DOHH2 (cell line): ENCODE data around the gene SCNN1A.

Experiments used
- H3F3A ChIP-seq: fragments of 200-600 bp; sonication (generic), shearing (Covaris generic); 2 replicates; pipeline ENCODE4 v1.6.0; 2016; ENCODE audit warnings: antibody characterized with exemption, mild to moderate bottlenecking; ENCODE audit not compliant: control insufficient read depth, insufficient read depth
- H3K27ac ChIP-seq: fragments of 200-600 bp; sonication (generic); 2 replicates; pipeline ENCODE4 v1.5.1; 2014; ENCODE audit warnings: low read depth, mild to moderate bottlenecking, low read length, moderate library complexity
- H3K27me3 ChIP-seq: fragments of 200-600 bp; sonication (generic); 2 replicates; pipeline ENCODE4 v1.6.1; 2014; ENCODE audit warnings: mild to moderate bottlenecking, low read length, mixed read lengths; ENCODE audit not compliant: control insufficient read depth
- H3K36me3 ChIP-seq: fragments of 200-600 bp; sonication (generic); 2 replicates; pipeline ENCODE4 v1.6.1; 2014; ENCODE audit warnings: mild to moderate bottlenecking, low read length, moderate library complexity, mixed read lengths; ENCODE audit not compliant: control insufficient read depth
- H3K4me1 ChIP-seq: fragments of 200-600 bp; sonication (generic); 2 replicates; pipeline ENCODE4 v1.6.1; 2014; ENCODE audit warnings: mild to moderate bottlenecking, low read length, mixed read lengths; ENCODE audit not compliant: control insufficient read depth
- H3K4me2 ChIP-seq: fragments of 200-600 bp; sonication (generic); 2 replicates; pipeline ENCODE4 v1.6.0; 2014; ENCODE audit warnings: mild to moderate bottlenecking, low read length, moderate library complexity
- H3K4me3 ChIP-seq: fragments of 200-600 bp; sonication (generic); 2 replicates; pipeline ENCODE4 v1.5.1; 2014; ENCODE audit warnings: mild to moderate bottlenecking, low read length, mixed read lengths
- H3K79me2 ChIP-seq: fragments of 200-600 bp; sonication (generic); 2 replicates; pipeline ENCODE4 v1.6.1; 2014; ENCODE audit warnings: mild to moderate bottlenecking, low read length, mixed read lengths; ENCODE audit not compliant: control insufficient read depth
- H3K9me2 ChIP-seq: fragments of 200-600 bp; sonication (generic); replicated peaks from 2 replicates; pipeline ENCODE4 v1.6.1; 2014; ENCODE audit warnings: mild to moderate bottlenecking, low read length, mixed read lengths; ENCODE audit not compliant: control insufficient read depth
- H3K9me3 ChIP-seq: fragments of 200-600 bp; sonication (generic); 2 replicates; pipeline ENCODE4 v1.6.1; 2014; ENCODE audit warnings: antibody characterized with exemption, low read length, mixed read lengths; ENCODE audit not compliant: control insufficient read depth, insufficient read depth
- H4K20me1 ChIP-seq: fragments of 200-600 bp; sonication (generic); 2 replicates; pipeline ENCODE4 v1.6.0; 2014; ENCODE audit warnings: low read depth, mild to moderate bottlenecking, antibody characterized with exemption, low read length, moderate library complexity; ENCODE audit not compliant: control insufficient read depth, insufficient read depth
- EZH2phosphoT487 ChIP-seq: fragments of 200-600 bp; sonication (generic); IDR thresholded peaks from 2 replicates; pipeline ENCODE4 v1.6.1; 2017; ENCODE audit warnings: borderline replicate concordance, mild to moderate bottlenecking, antibody characterized with exemption, low read length, moderate library complexity, mixed read lengths
- TF ChIP-seq, protein P1 (sequence below): fragments of 200-600 bp; sonication (generic); IDR thresholded peaks from one replicate; pipeline ENCODE4 v1.5.1; 2014; ENCODE audit warnings: antibody characterized with exemption, mild to moderate bottlenecking, low read depth, low read length; ENCODE audit not compliant: poor library complexity, severe bottlenecking

Gene SCNN1A

DNA sequence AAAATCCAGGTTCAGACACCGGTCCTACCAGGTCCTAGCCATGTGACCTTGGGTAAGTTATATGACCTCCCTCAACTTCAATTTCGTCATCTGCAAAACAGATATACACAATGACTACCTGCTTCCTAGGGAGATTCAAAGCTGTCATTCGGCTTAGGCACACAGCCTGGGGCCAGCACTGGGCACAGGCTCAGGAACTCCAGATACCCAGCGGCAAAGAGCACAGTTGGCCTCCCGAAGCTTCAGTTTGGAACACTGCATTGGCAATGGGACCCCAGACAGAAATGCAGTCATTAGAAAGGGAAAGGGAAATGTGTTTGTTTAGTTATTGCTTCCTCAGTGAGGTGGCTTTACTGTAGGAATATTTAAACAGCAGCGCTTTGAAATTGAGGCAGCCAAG, 53.5 kb downstream of the SCNN1A start:
- H3K4me3 ChIP-seq: no peak overlapping the region
- TF ChIP-seq, protein P1, sequence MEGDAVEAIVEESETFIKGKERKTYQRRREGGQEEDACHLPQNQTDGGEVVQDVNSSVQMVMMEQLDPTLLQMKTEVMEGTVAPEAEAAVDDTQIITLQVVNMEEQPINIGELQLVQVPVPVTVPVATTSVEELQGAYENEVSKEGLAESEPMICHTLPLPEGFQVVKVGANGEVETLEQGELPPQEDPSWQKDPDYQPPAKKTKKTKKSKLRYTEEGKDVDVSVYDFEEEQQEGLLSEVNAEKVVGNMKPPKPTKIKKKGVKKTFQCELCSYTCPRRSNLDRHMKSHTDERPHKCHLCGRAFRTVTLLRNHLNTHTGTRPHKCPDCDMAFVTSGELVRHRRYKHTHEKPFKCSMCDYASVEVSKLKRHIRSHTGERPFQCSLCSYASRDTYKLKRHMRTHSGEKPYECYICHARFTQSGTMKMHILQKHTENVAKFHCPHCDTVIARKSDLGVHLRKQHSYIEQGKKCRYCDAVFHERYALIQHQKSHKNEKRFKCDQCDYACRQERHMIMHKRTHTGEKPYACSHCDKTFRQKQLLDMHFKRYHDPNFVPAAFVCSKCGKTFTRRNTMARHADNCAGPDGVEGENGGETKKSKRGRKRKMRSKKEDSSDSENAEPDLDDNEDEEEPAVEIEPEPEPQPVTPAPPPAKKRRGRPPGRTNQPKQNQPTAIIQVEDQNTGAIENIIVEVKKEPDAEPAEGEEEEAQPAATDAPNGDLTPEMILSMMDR: no peak
- TF ChIP-seq EZH2phosphoT487: no peak
- no peaks in the 10 kb centered on the region for H3K9me3 ChIP-seq
- H3K36me3 ChIP-seq: no peaks in the 10 kb centered on the region; the same call in 1 of the 2 replicates
- peaks cover 14% of the 10 kb centered on the region for H3K27me3 ChIP-seq
- H3F3A ChIP-seq: no peaks in the 10 kb centered on the region
- peaks cover 28% of the 10 kb centered on the region for H3K4me1 ChIP-seq
- H3K4me2 ChIP-seq: no peak overlapping the region
- H3K9me2 ChIP-seq: no peaks in the 10 kb centered on the region
- H4K20me1 ChIP-seq: no peaks in the 10 kb centered on the region
- H3K27ac ChIP-seq: no peak overlapping the region
- no peaks in the 10 kb centered on the region for H3K79me2 ChIP-seq

DNA sequence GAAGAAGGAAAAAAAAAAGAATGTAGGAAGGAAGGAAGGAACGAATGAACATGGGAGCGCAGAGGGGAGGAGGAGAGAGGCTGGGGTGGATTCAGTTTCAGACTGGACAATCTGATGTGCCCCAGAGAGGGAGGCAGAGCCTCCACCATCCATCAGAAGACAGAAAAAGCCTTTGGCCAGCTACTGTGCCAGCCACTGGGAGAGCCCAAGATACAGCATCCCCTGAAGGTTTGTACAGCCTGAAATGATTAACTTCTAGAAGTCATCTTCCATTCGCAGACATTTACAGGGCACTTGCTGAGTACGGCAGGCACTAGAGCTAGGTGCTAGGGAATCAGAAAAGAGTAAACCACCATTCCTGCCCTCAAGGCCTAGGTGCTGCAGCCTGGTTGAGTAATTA, 55.9 kb downstream of the SCNN1A start:
- TF ChIP-seq, protein P1: no peak
- TF ChIP-seq EZH2phosphoT487: no peak
- Histone ChIP-seq H3K36me3 (no peaks in the 10 kb centered on the region), H3K4me3 (no peak overlapping the region), H3K9me2 (no peaks in the 10 kb centered on the region), H3K27me3 (peaks cover 17% of the 10 kb centered on the region), H3F3A (no peaks in the 10 kb centered on the region), H4K20me1 (no peaks in the 10 kb centered on the region), H3K27ac (no peak overlapping the region), H3K4me2 (no peak overlapping the region), H3K4me1 (peaks cover 18% of the 10 kb centered on the region), H3K9me3 (no peaks in the 10 kb centered on the region), H3K79me2 (no peaks in the 10 kb centered on the region)

DNA sequence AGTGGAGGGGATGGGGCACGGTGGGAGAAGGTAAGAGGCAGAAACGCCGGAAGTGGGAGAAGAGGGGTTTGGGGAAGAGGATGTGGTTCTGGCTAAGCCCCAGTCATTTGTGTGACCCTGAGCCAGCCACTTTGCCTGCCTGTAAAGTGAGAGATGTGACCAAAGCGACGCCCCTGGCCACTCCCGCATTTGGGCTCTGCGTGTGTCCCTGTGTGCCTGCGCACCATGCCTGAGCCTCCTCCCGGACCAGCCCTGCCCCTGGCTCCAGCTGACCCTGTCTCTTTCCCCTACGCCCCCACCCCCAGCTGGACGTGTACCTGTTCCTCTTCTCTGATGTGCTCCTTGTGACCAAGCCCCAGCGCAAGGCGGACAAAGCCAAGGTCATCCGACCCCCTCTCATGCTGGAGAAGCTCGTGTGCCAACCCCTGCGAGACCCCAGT, 56.9 kb downstream of the SCNN1A start:
- Histone ChIP-seq H4K20me1 (no peaks in the 10 kb centered on the region), H3K9me3 (no peaks in the 10 kb centered on the region), H3K27me3 (peaks cover 17% of the 10 kb centered on the region), H3F3A (no peaks in the 10 kb centered on the region), H3K36me3 (no peaks in the 10 kb centered on the region), H3K4me2 (no peak overlapping the region), H3K4me3 (no peak overlapping the region), H3K79me2 (no peaks in the 10 kb centered on the region), H3K4me1 (peaks cover 9% of the 10 kb centered on the region), H3K9me2 (no peaks in the 10 kb centered on the region), H3K27ac (no peak overlapping the region)
- TF ChIP-seq EZH2phosphoT487: no peak
- TF ChIP-seq, protein P1: no peak
